WTC11 (cell line): ENCODE data around the gene SSBP2. TPM values are rescaled to one million over a fixed set of nuclear protein-coding genes. Genes with fewer than 3 reads are reported as not detected.

ENCODE experiments used
- ATAC-seq: fragments of 200-7000 bp; cut with Tn5 transposase; 2 replicates; pipeline ENCODE4 v1.10.0; 2021; ENCODE audit warnings: mild to moderate bottlenecking, moderate library complexity
- CTCF ChIA-PET: fragments of 300-600 bp; sonication (Branson Sonifier 250); formaldehyde crosslinking; loops from one replicate; lab custom pipeline; 2021; ENCODE audit warnings: antibody characterized with exemption; lab: Charles Lee
- POLR2A ChIA-PET: fragments of 350-600 bp; sonication (Branson Sonifier 250); formaldehyde crosslinking; loops from one replicate; lab custom pipeline; 2021; ENCODE audit warnings: antibody characterized with exemption; lab: Charles Lee
- DNase-seq: peaks from one replicate; pipeline ENCODE4 v3.0.0; 2021; ENCODE audit warnings: low spot score
- H3K27ac Mint-ChIP-seq: 2 replicates; pipeline ENCODE4 v1.8.0; 2021; ENCODE audit warnings: mixed read lengths
- H3K27me3 Mint-ChIP-seq: 2 replicates; pipeline ENCODE4 v1.8.0; 2021; ENCODE audit warnings: low read depth, mild to moderate bottlenecking, moderate library complexity, mixed read lengths
- H3K36me3 Mint-ChIP-seq: 2 replicates; pipeline ENCODE4 v1.8.0; 2021; ENCODE audit warnings: mixed read lengths
- H3K4me1 Mint-ChIP-seq: 2 replicates; pipeline ENCODE4 v1.8.0; 2022; ENCODE audit warnings: mixed read lengths
- H3K4me3 Mint-ChIP-seq: 2 replicates; pipeline ENCODE4 v1.8.0; 2021; ENCODE audit warnings: mild to moderate bottlenecking, moderate library complexity, mixed read lengths
- H3K9me3 Mint-ChIP-seq: 2 replicates; pipeline ENCODE4 v1.8.0; 2021; ENCODE audit warnings: mixed read lengths
- CREB1 ChIP-seq: sonication (generic); formaldehyde crosslinking; IDR thresholded peaks from 2 replicates; pipeline ENCODE4 v1.8.0; 2023; ENCODE audit warnings: mild to moderate bottlenecking, missing genetic modification reagents
- CREM ChIP-seq: sonication (generic); formaldehyde crosslinking; IDR thresholded peaks from 2 replicates; pipeline ENCODE4 v1.8.1; 2022; ENCODE audit warnings: mild to moderate bottlenecking, missing genetic modification reagents, moderate library complexity
- CTCF ChIP-seq: fragments of 200-600 bp; IDR thresholded peaks from 2 replicates; pipeline ENCODE4 v1.8.0; 2022; ENCODE audit warnings: antibody characterized with exemption
- ERG ChIP-seq: fragments of 250-450 bp; sonication (Bioruptor Pico); IDR thresholded peaks from 2 replicates; pipeline ENCODE4 v1.8.0; 2021; ENCODE audit warnings: mild to moderate bottlenecking
- GTF2I ChIP-seq: fragments of 250-450 bp; sonication (Bioruptor Pico); conservative IDR thresholded peaks from 2 replicates; pipeline ENCODE4 v1.4.0; 2021; ENCODE audit warnings: mild to moderate bottlenecking
- HMGA2 ChIP-seq: fragments of 250-450 bp; sonication (Bioruptor Pico); IDR thresholded peaks from 2 replicates; pipeline ENCODE4 v1.4.0; 2021; ENCODE audit warnings: mild to moderate bottlenecking, moderate library complexity
- IRF2 ChIP-seq: sonication (generic); formaldehyde crosslinking; IDR thresholded peaks from 2 replicates; pipeline ENCODE4 v1.8.0; 2022; ENCODE audit warnings: low read depth, missing genetic modification reagents, borderline replicate concordance
- KAT7 ChIP-seq: sonication (generic); formaldehyde crosslinking; IDR thresholded peaks from 2 replicates; pipeline ENCODE4 v1.8.1; 2023; ENCODE audit warnings: missing genetic modification reagents, mild to moderate bottlenecking, borderline replicate concordance
- NFATC4 ChIP-seq: fragments of 250-450 bp; sonication (Bioruptor Pico); IDR thresholded peaks from 2 replicates; pipeline ENCODE4 v1.9.0; 2021; ENCODE audit warnings: mild to moderate bottlenecking
- NFYB ChIP-seq: sonication (generic); formaldehyde crosslinking; conservative IDR thresholded peaks from 2 replicates; pipeline ENCODE4 v1.8.0; 2022; ENCODE audit warnings: low read depth, missing genetic modification reagents
- NR3C1 ChIP-seq: sonication (generic); formaldehyde crosslinking; conservative IDR thresholded peaks from 2 replicates; pipeline ENCODE4 v1.8.1; 2023; ENCODE audit warnings: low read depth, mild to moderate bottlenecking, missing genetic modification reagents
- OVOL2 ChIP-seq: fragments of 250-450 bp; sonication (Bioruptor Pico); IDR thresholded peaks from 2 replicates; pipeline ENCODE4 v1.9.0; 2021; ENCODE audit warnings: mild to moderate bottlenecking, borderline replicate concordance
- PRDM15 ChIP-seq: sonication (generic); formaldehyde crosslinking; IDR thresholded peaks from 2 replicates; pipeline ENCODE4 v1.8.0; 2022; ENCODE audit warnings: missing genetic modification reagents
- TCF7 ChIP-seq: sonication (generic); formaldehyde crosslinking; IDR thresholded peaks from 2 replicates; pipeline ENCODE4 v1.8.0; 2022; ENCODE audit warnings: mild to moderate bottlenecking, low read depth, missing genetic modification reagents, moderate library complexity
- TEAD1 ChIP-seq: sonication (generic); formaldehyde crosslinking; IDR thresholded peaks from 2 replicates; pipeline ENCODE4 v1.8.0; 2022; ENCODE audit warnings: mild to moderate bottlenecking, missing genetic modification reagents
- USF1 ChIP-seq: sonication (generic); formaldehyde crosslinking; IDR thresholded peaks from 2 replicates; pipeline ENCODE4 v1.8.0; 2022; ENCODE audit warnings: mild to moderate bottlenecking, missing genetic modification reagents
- ZBTB21 ChIP-seq: sonication (generic); formaldehyde crosslinking; IDR thresholded peaks from 2 replicates; pipeline ENCODE4 v1.8.1; 2023; ENCODE audit warnings: mild to moderate bottlenecking, missing genetic modification reagents, borderline replicate concordance
- ZNF263 ChIP-seq: sonication (generic); formaldehyde crosslinking; IDR thresholded peaks from 2 replicates; pipeline ENCODE4 v1.8.1; 2022; ENCODE audit warnings: low read depth, mild to moderate bottlenecking, moderate library complexity, missing genetic modification reagents
- total RNA-seq: library from RNA; stranded (reverse); gene quantifications from 3 replicates; pipeline ENCODE4 v1.2.3, GENCODE V29; 2021
- TF ChIP-seq, protein P1 (sequence below): sonication (generic); formaldehyde crosslinking; IDR thresholded peaks from 2 replicates; pipeline ENCODE4 v1.8.0; 2022; ENCODE audit warnings: mild to moderate bottlenecking, missing genetic modification reagents
- TF ChIP-seq, protein P2 (sequence below): sonication (generic); formaldehyde crosslinking; IDR thresholded peaks from 2 replicates; pipeline ENCODE4 v1.8.1; 2023; ENCODE audit warnings: mild to moderate bottlenecking, missing genetic modification reagents
- TF ChIP-seq, protein P3 (sequence below): fragments of 250-450 bp; sonication (Bioruptor Pico); conservative IDR thresholded peaks from 2 replicates; pipeline ENCODE4 v1.9.0; 2021; ENCODE audit warnings: mild to moderate bottlenecking

Gene SSBP2
- total RNA-seq, 1 experiment from 2014 or later = 24.9 TPM

- TF ChIP-seq CTCF (no peak), CREB1 (CRISPR knock-in tag) (no peak), KAT7 (CRISPR knock-in tag) (no peak), CREM (CRISPR knock-in tag) (no peak)
- TF ChIP-seq, protein P1, sequence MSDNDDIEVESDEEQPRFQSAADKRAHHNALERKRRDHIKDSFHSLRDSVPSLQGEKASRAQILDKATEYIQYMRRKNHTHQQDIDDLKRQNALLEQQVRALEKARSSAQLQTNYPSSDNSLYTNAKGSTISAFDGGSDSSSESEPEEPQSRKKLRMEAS (CRISPR knock-in tag) = no peak
These were observed 197.2 kb downstream of the SSBP2 start (continued) for GRCh38 chr5:81553567-81554212.

DNA sequence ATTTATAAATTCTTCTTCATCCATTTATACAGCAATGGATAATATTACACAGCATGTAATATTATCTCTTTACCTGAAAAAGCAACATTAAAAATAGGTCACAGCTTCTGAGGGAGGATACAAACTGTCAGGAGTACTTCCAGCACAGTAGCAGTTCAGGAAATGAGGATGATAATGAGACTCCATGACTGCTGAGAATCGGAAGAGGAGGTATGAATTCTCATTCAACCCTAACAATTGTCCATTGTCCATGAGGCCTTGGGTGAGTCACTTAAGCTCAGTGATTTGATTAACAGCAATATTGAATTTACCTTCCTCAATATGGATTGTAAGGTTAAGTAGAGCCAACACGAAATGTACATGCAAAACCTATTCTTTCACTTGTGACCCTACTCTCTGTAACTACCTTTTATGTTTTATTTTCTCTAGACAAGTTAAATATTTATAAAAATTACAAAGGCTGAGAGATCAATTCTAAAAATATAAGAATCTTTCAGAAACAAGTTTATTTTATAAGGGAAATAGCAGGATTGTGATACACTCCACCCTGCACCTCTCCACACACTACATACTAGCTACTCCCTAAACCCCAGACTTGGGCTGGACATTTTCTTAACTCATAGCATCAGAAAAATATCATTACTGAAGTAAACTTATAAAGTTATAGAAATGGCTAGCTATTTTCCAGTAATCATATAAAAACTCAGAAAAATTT lies 197.9 kb downstream of the SSBP2 start:
- DNase-seq = no peak
- POLR2A ChIA-PET = no interaction called here
- H3K27ac Mint-ChIP-seq = no peak overlapping the region
- TF ChIP-seq OVOL2 (CRISPR knock-in tag) (no peak), HMGA2 (CRISPR knock-in tag) (no peak), NR3C1 (CRISPR knock-in tag) (no peak), IRF2 (CRISPR knock-in tag) (no peak), USF1 (CRISPR knock-in tag) (no peak), ZNF263 (no peak), TCF7 (no peak), NFYB (CRISPR knock-in tag) (no peak), ERG (no peak), GTF2I (CRISPR knock-in tag) (no peak)
- TF ChIP-seq, protein P2, sequence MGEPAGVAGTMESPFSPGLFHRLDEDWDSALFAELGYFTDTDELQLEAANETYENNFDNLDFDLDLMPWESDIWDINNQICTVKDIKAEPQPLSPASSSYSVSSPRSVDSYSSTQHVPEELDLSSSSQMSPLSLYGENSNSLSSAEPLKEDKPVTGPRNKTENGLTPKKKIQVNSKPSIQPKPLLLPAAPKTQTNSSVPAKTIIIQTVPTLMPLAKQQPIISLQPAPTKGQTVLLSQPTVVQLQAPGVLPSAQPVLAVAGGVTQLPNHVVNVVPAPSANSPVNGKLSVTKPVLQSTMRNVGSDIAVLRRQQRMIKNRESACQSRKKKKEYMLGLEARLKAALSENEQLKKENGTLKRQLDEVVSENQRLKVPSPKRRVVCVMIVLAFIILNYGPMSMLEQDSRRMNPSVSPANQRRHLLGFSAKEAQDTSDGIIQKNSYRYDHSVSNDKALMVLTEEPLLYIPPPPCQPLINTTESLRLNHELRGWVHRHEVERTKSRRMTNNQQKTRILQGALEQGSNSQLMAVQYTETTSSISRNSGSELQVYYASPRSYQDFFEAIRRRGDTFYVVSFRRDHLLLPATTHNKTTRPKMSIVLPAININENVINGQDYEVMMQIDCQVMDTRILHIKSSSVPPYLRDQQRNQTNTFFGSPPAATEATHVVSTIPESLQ (CRISPR knock-in tag) = no peak
- CTCF ChIA-PET = interaction anchor here (0.9 kb wide), 1 partner anchor 40 kb away, joined by 3 read pairs; no protein-coding TSS in a partner anchor
- H3K4me1 Mint-ChIP-seq = peaks cover 18% of the 10 kb centered on the region
- no peaks in the 10 kb centered on the region for H3K27me3 Mint-ChIP-seq
- no peak overlapping the region for H3K4me3 Mint-ChIP-seq
- H3K9me3 Mint-ChIP-seq = 0 out of 2 replicates have a peak, but pooled peaks cover 4% of the 10 kb centered on the region
- no peaks in the 10 kb centered on the region for H3K36me3 Mint-ChIP-seq
- ATAC-seq = no peak

DNA sequence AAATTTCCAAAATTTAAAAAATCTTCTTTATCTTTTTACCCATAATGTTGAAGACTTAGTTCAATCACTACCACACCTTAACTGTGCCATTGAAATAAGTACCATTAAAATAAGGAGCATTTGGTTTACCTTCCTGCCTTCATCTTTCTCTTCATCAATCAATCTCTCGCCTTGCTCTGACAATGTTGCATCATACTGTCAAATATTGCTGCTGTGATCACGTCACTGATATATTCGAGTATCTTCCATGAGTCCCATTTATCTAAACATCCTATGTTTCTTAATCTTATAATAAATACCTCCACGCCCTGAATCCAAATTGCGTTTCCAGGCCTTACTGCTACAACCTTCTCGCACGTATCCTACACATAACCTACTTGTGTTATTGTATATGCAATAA lies 201.8 kb downstream of the SSBP2 start:
- Mint-ChIP-seq H3K36me3 (no peaks in the 10 kb centered on the region), H3K9me3 (0 out of 2 replicates have a peak, but pooled peaks cover 4% of the 10 kb centered on the region), H3K4me1 (peaks cover 15% of the 10 kb centered on the region), H3K4me3 (no peak overlapping the region), H3K27ac (no peak overlapping the region), H3K27me3 (no peaks in the 10 kb centered on the region)
- ChIA-PET CTCF (no interaction called here), POLR2A (no interaction called here)
- ATAC-seq = no peak
- DNase-seq = no peak
- TF ChIP-seq, protein P3, sequence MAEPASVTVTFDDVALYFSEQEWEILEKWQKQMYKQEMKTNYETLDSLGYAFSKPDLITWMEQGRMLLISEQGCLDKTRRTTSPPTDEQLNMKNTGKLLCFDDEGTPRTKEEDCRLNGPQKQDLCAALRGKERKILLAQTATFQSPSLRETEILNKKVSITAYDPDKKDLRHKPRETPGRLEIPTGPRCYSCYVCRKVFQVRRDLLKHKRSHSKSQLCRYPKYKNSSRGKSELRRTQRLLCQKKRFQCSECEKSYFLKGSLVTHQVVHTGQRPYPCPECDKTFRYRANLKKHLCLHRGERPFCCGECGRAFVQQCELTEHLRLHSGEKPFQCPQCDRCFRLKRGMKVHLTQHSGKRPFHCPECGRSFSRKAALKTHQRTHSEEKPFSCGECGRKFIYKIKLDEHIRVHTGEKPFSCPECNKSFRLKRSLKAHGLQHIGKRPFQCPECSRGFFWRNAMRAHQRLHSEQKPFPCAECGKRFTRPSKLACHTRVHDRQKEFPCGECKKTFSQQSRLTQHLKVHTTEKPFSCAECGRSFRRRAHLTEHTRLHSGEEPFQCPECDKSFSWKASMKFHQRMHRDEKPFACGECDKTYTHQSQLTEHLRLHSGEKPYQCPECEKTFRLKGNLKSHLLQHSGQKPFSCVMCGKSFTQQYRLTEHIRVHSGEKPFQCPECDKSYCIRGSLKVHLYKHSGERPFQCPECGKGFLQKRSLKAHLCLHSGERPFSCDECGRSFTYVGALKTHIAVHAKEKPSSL = no peak
- TF ChIP-seq IRF2 (CRISPR knock-in tag) (no peak), NFATC4 (CRISPR knock-in tag) (no peak), PRDM15 (CRISPR knock-in tag) (no peak), ZBTB21 (CRISPR knock-in tag) (no peak), TEAD1 (CRISPR knock-in tag) (no peak), GTF2I (CRISPR knock-in tag) (no peak)
